H1 (cell line): Measurements from ENCODE around the gene FRMD4A. TPM values are rescaled to one million over a fixed set of nuclear protein-coding genes. Genes with fewer than 3 reads are reported as not detected.

Experiments
- CTCF ChIA-PET: fragments of 300-600 bp; sonication (Branson Sonifier 250); formaldehyde crosslinking; loops from one replicate; lab custom pipeline; 2021; ENCODE audit not compliant: partially characterized antibody; lab: Charles Lee
- POLR2A ChIA-PET: fragments of 300-600 bp; sonication (Branson Sonifier 250); formaldehyde crosslinking; loops from one replicate; lab custom pipeline; 2021; ENCODE audit warnings: inconsistent platforms; ENCODE audit not compliant: partially characterized antibody; lab: Charles Lee
- DNase-seq, 2 experiments: peaks; one replicate each; pipeline versions ENCODE4 v3.0.0 to v3.0.0-alpha.2; 2010 to 2022; ENCODE audit warnings: low spot score in 2 of 2, low read depth in 1 of 2, mixed read lengths in 1 of 2
- FAIRE-seq: peaks from 2 replicates; lab custom pipeline; 2011; peaks lifted over from hg19 to GRCh38; lab: Jason Lieb, UNC
- H2AFZ ChIP-seq: 2 replicates; pipeline ENCODE4 v1.8.1; 2012; ENCODE audit warnings: low read length, inconsistent platforms
- H2AK5ac ChIP-seq: 2 replicates; pipeline ENCODE4 v1.6.1; 2013; ENCODE audit warnings: low read depth, low read length
- H2BK120ac ChIP-seq: replicated peaks from 2 replicates; pipeline ENCODE3; 2013; ENCODE audit warnings: low read depth, low read length, inconsistent platforms
- H2BK12ac ChIP-seq: 2 replicates; pipeline ENCODE4 v1.6.1; 2013; ENCODE audit warnings: low read depth, low read length
- H2BK15ac ChIP-seq: 2 replicates; pipeline ENCODE4 v1.6.1; 2013; ENCODE audit warnings: low read length
- H2BK20ac ChIP-seq: 2 replicates; pipeline ENCODE4 v1.6.1; 2013; ENCODE audit warnings: low read length
- H2BK5ac ChIP-seq: 2 replicates; pipeline ENCODE4 v1.6.1; 2013; ENCODE audit warnings: low read depth, low read length
- H3K14ac ChIP-seq: 2 replicates; pipeline ENCODE4 v1.6.1; 2013; ENCODE audit warnings: inconsistent platforms; ENCODE audit not compliant: insufficient read length
- H3K18ac ChIP-seq: 2 replicates; pipeline ENCODE4 v1.6.1; 2013; ENCODE audit warnings: low read length; ENCODE audit errors: extremely low read depth
- H3K23ac ChIP-seq: 2 replicates; pipeline ENCODE4 v1.6.1; 2013; ENCODE audit warnings: inconsistent platforms; ENCODE audit not compliant: insufficient read length
- H3K23me2 ChIP-seq: 2 replicates; pipeline ENCODE4 v1.6.1; 2013; ENCODE audit warnings: low read depth, low read length
- H3K27ac ChIP-seq: 2 replicates; pipeline ENCODE4 v1.6.1; 2011; ENCODE audit warnings: low read depth, low read length, inconsistent platforms
- H3K27me3 ChIP-seq, 4 experiments: replicated peaks in 1 of 4; 1 replicate in 1 of 4; 2 replicates in 3 of 4; pipeline versions ENCODE4 v1.6.1 to v1.8.1; 2011 to 2013; ENCODE audit warnings: low read length in 3 of 4, mild to moderate bottlenecking in 3 of 4, inconsistent platforms in 2 of 4, mixed read lengths in 2 of 4, moderate library complexity in 1 of 4; ENCODE audit not compliant: control insufficient read depth in 3 of 4, insufficient read depth in 3 of 4; ENCODE audit errors: extremely low read depth in 1 of 4
- H3K36me3 ChIP-seq, 4 experiments: 2 replicates each; pipeline versions ENCODE4 v1.6.1 to v1.8.1; 2011 to 2013; ENCODE audit warnings: mild to moderate bottlenecking in 4 of 4, low read length in 3 of 4, moderate library complexity in 2 of 4, control low read depth in 1 of 4, inconsistent platforms in 1 of 4; ENCODE audit not compliant: insufficient read depth in 4 of 4, control insufficient read depth in 2 of 4
- H3K4ac ChIP-seq: replicated peaks from 2 replicates; pipeline ENCODE3; 2013; ENCODE audit warnings: low read length, low read depth, mixed read lengths, inconsistent platforms; ENCODE audit not compliant: insufficient read length
- H3K4me1 ChIP-seq, 4 experiments: replicated peaks in 1 of 4; 1 replicate in 1 of 4; 2 replicates in 3 of 4; pipeline versions ENCODE4 v1.6.1 to v1.8.1; 2011 to 2013; ENCODE audit warnings: low read length in 3 of 4, inconsistent platforms in 2 of 4, mixed read lengths in 1 of 4; ENCODE audit not compliant: insufficient read depth in 4 of 4, control insufficient read depth in 3 of 4
- H3K4me2 ChIP-seq, 2 experiments: 2 replicates each; pipeline versions ENCODE4 v1.6.1 to v1.8.1; 2011 to 2013; ENCODE audit warnings: low read depth in 2 of 2, low read length in 2 of 2, control low read depth in 1 of 2, inconsistent platforms in 1 of 2, mild to moderate bottlenecking in 1 of 2; ENCODE audit not compliant: insufficient read depth in 1 of 2
- H3K4me3 ChIP-seq, 4 experiments: fragments of 200-600, 300-600 bp in 1 of 4; sonication (generic), shearing (Covaris generic), sonication (Bioruptor Twin) in 1 of 4; 2 replicates each; pipeline versions ENCODE4 v1.5.1 to v1.8.1; 2011 to 2016; ENCODE audit warnings: low read length in 4 of 4, low read depth in 3 of 4, control low read depth in 2 of 4, inconsistent platforms in 2 of 4, mild to moderate bottlenecking in 2 of 4, mixed read lengths in 1 of 4, moderate library complexity in 1 of 4; ENCODE audit not compliant: insufficient read depth in 2 of 4; ENCODE audit errors: extremely low read depth in 1 of 4
- H3K56ac ChIP-seq: replicated peaks from 2 replicates; pipeline ENCODE3; 2013; ENCODE audit warnings: low read depth, mild to moderate bottlenecking, mixed read lengths, low read length, inconsistent platforms; ENCODE audit not compliant: insufficient read length
- H3K79me1 ChIP-seq: 2 replicates; pipeline ENCODE4 v1.6.1; 2013; ENCODE audit warnings: low read depth, low read length, control low read depth
- H3K79me2 ChIP-seq, 2 experiments: 2 replicates each; pipeline versions ENCODE4 v1.6.1 to v1.8.1; 2012 to 2013; ENCODE audit warnings: low read length in 2 of 2, mild to moderate bottlenecking in 2 of 2, inconsistent platforms in 1 of 2; ENCODE audit not compliant: insufficient read depth in 2 of 2, control insufficient read depth in 1 of 2
- H3K9ac ChIP-seq, 4 experiments: replicated peaks in 1 of 4; 1 replicate in 1 of 4; 2 replicates in 3 of 4; pipeline versions ENCODE4 v1.6.1 to v1.8.1; 2011 to 2013; ENCODE audit warnings: low read depth in 3 of 4, low read length in 3 of 4, control low read depth in 2 of 4, mild to moderate bottlenecking in 2 of 4, moderate library complexity in 2 of 4, inconsistent platforms in 1 of 4; ENCODE audit errors: extremely low read depth in 1 of 4
- H3K9me3 ChIP-seq, 2 experiments: 2 replicates each; pipeline versions ENCODE4 v1.6.1 to v1.8.1; 2012 to 2013; ENCODE audit warnings: mild to moderate bottlenecking in 2 of 2, moderate library complexity in 2 of 2, control low read depth in 1 of 2, inconsistent platforms in 1 of 2, low read depth in 1 of 2, low read length in 1 of 2, mixed read lengths in 1 of 2; ENCODE audit not compliant: insufficient read depth in 2 of 2
- H4K20me1 ChIP-seq, 2 experiments: replicated peaks in 1 of 2; 2 replicates each; pipeline versions ENCODE3 to v1.8.1; 2011 to 2013; ENCODE audit warnings: inconsistent platforms in 2 of 2, low read length in 2 of 2, mild to moderate bottlenecking in 1 of 2; ENCODE audit not compliant: insufficient read depth in 2 of 2, control insufficient read depth in 1 of 2
- H4K5ac ChIP-seq: 2 replicates; pipeline ENCODE4 v1.6.1; 2013; ENCODE audit warnings: low read length, low read depth, mixed read lengths, inconsistent platforms; ENCODE audit not compliant: insufficient read length
- H4K8ac ChIP-seq: 2 replicates; pipeline ENCODE4 v1.8.0; 2013; ENCODE audit warnings: mild to moderate bottlenecking, moderate library complexity, low read length, inconsistent platforms; ENCODE audit not compliant: insufficient read depth; ENCODE audit errors: extremely low read depth
- H4K91ac ChIP-seq: replicated peaks from 2 replicates; pipeline ENCODE3; 2013; ENCODE audit warnings: low read length, mixed read lengths, inconsistent platforms; ENCODE audit not compliant: insufficient read length
- CBX8 ChIP-seq: fragments of 300-800, 300-1000 bp; sonication (generic); IDR thresholded peaks from 2 replicates; pipeline ENCODE4 v1.7.1; 2016; ENCODE audit warnings: low read depth, low read length, borderline replicate concordance
- EGR1 ChIP-seq: IDR thresholded peaks from 2 replicates; pipeline ENCODE4 v1.6.1; 2011; ENCODE audit warnings: low read depth, low read length, borderline replicate concordance
- HDAC6 ChIP-seq: IDR thresholded peaks from one replicate; pipeline ENCODE4 v1.7.1; 2012; ENCODE audit warnings: low read depth, mild to moderate bottlenecking, inconsistent platforms, low read length, moderate library complexity
- JUN ChIP-seq: IDR thresholded peaks from 2 replicates; pipeline ENCODE4 v1.6.1; 2011; ENCODE audit warnings: low read depth, mild to moderate bottlenecking, improper control_type of control experiment, low read length
- JUND ChIP-seq: IDR thresholded peaks from 2 replicates; pipeline ENCODE4 v1.6.1; 2011; ENCODE audit warnings: mild to moderate bottlenecking, improper control_type of control experiment, low read length
- NRF1 ChIP-seq: IDR thresholded peaks from 2 replicates; pipeline ENCODE4 v1.6.1; 2011; ENCODE audit warnings: mild to moderate bottlenecking, low read depth, low read length, improper control_type of control experiment
- RNF2 ChIP-seq: fragments of 200-900, 300-1000 bp; sonication (generic); IDR thresholded peaks from 2 replicates; pipeline ENCODE4 v1.7.1; 2016; ENCODE audit warnings: borderline replicate concordance, low read depth, mild to moderate bottlenecking, antibody characterized with exemption, low read length; ENCODE audit not compliant: poor library complexity, severe bottlenecking; ENCODE audit errors: missing control alignments
- SIN3A ChIP-seq, 2 experiments: IDR thresholded peaks in 1 of 2; conservative IDR thresholded peaks in 1 of 2; 2 replicates each; pipeline ENCODE4 v1.6.1; 2011 to 2012; ENCODE audit warnings: low read length in 2 of 2, improper control_type of control experiment in 1 of 2, low read depth in 1 of 2, mild to moderate bottlenecking in 1 of 2
- SIX5 ChIP-seq: IDR thresholded peaks from 2 replicates; pipeline ENCODE4 v1.6.1; 2011; ENCODE audit warnings: mild to moderate bottlenecking, low read depth, low read length
- SP4 ChIP-seq: IDR thresholded peaks from 2 replicates; pipeline ENCODE4 v1.6.1; 2012; ENCODE audit warnings: low read length, inconsistent platforms
- SRF ChIP-seq: IDR thresholded peaks from 2 replicates; pipeline ENCODE4 v1.6.1; 2011; ENCODE audit warnings: mild to moderate bottlenecking, low read depth, low read length, moderate library complexity
- TCF12 ChIP-seq: IDR thresholded peaks from 2 replicates; pipeline ENCODE4 v1.6.1; 2011; ENCODE audit warnings: low read depth, mild to moderate bottlenecking, low read length
- WGBS, 2 experiments: shearing (Covaris generic) in 1 of 2; methylation state at CpG; one replicate each; pipeline versions ENCODE4 v1.1.6 to v1.1.7; 2013 to 2015; ENCODE audit warnings: low lambda C conversion rate in 2 of 2, mixed read lengths in 2 of 2, inconsistent platforms in 1 of 2, low coverage in 1 of 2, missing lambda C conversion rate in 1 of 2; ENCODE audit not compliant: insufficient replicate concordance in 2 of 2, insufficient coverage in 1 of 2, insufficient read length in 1 of 2; ENCODE audit errors: extremely low coverage in 1 of 2, missing lambda C conversion rate in 1 of 2; 5-methylcytosine and 5-hydroxymethylcytosine counted together
- polyA plus RNA-seq, 7 experiments: library from polyadenylated mRNA; depleted of rRNA in 3 of 7; stranded (reverse) in 5 of 7; unstranded in 2 of 7; fragments of >200 nt in 5 of 7; fragments of 200-250 nt in 2 of 7; gene quantifications; 1 replicate in 5 of 7; 2 replicates in 1 of 7; 4 replicates in 1 of 7; pipeline versions ENCODE4 v1.2.1 to v1.2.3, GENCODE V29; 2011 to 2013; ENCODE audit warnings: missing spikeins in 2 of 7, mixed read lengths in 2 of 7
- total RNA-seq: library from RNA; stranded (reverse); fragmentation: NEBNext Ultra II Directional; extraction: Animal tissue kit (Norgen Biotek cat#: 25700); gene quantifications from 2 replicates; pipeline ENCODE4 v1.2.1, GENCODE V29; 2021
- TF ChIP-seq, protein P1 (sequence below): IDR thresholded peaks from 2 replicates; pipeline ENCODE4 v1.6.1; 2012; ENCODE audit warnings: inconsistent platforms

The FRMD4A gene
- total and polyA plus RNA-seq, 2 of the 8 experiments (the other 6 are each of a cell fraction or from before 2014, with no cell fraction given): 38.6 to 39.6 TPM

DNA sequence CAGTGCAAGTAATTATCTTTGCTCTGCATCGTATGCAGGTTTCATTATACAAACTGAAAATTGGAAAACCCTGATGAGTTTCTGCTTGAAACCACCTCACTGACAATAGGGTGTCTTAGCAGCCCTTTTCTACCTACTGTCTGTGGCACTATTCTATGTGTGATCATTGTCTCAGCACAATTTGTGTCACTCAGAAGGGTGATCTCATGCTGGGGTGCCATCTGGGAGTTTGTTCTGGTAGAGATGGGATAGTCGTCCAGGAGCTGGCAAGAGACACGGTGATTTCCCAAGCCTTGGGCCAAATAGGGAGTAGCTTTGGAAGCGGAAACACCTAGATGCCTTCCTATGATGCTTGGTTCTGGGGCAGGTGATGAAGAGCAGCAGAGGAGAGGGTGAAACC lies 186.3 kb downstream of the FRMD4A start:
- DNase-seq: no peak
- H3K36me3 ChIP-seq: no peaks in the 10 kb centered on the region
- no peak overlapping the region for H3K4ac ChIP-seq
- H3K14ac ChIP-seq: no peak overlapping the region
- no peak overlapping the region for H4K5ac ChIP-seq
- no peaks in the 10 kb centered on the region for H4K20me1 ChIP-seq
- no peaks in the 10 kb centered on the region for H3K23me2 ChIP-seq
- no peaks in the 10 kb centered on the region for H3K9me3 ChIP-seq
- no peak overlapping the region for H2BK5ac ChIP-seq
- no peak overlapping the region for H3K23ac ChIP-seq
- ChIA-PET CTCF (no interaction called here), POLR2A (no interaction called here)
- H3K79me2 ChIP-seq: no peaks in the 10 kb centered on the region
- FAIRE-seq: no peak
- no peak overlapping the region for H4K91ac ChIP-seq
- no peak overlapping the region for H3K18ac ChIP-seq
- no peak overlapping the region for H3K56ac ChIP-seq
- H3K4me1 ChIP-seq: no peaks in the 10 kb centered on the region
- no peaks in the 10 kb centered on the region for H3K79me1 ChIP-seq
- H2AK5ac ChIP-seq: no peak overlapping the region
- H2BK20ac ChIP-seq: no peak overlapping the region
- no peak overlapping the region for H2BK15ac ChIP-seq
- no peak overlapping the region for H2AFZ ChIP-seq
- H3K4me2 ChIP-seq: no peak overlapping the region
- TF ChIP-seq SRF (no peak), CBX8 (no peak), TCF12 (no peak), NRF1 (no peak), HDAC6 (no peak), EGR1 (no peak), JUND (no peak), SP4 (no peak), JUN (no peak), RNF2 (no peak), SIN3A (conservative IDR thresholded peaks at IDR 0.05 in 1 of 2, IDR thresholded peaks at IDR 0.05 in 1 of 2; ENCODE audit: low read depth in 1 of 2, low read length in 2 of 2) (no peak), SIX5 (no peak)
- TF ChIP-seq, protein P1, sequence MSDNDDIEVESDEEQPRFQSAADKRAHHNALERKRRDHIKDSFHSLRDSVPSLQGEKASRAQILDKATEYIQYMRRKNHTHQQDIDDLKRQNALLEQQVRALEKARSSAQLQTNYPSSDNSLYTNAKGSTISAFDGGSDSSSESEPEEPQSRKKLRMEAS: no peak
- TF ChIP-seq, all 59 proteins: peak for 0
- 85% methylated on average over 4 of the region's 4 CpGs; no CpG with 5 or more reads in 1 of the 2 experiments for WGBS, 2 experiments
- Histone ChIP-seq H3K9ac (no peak overlapping the region), H3K4me3 (no peak overlapping the region), H3K27ac (no peak overlapping the region), H3K27me3 (no peaks in the 10 kb centered on the region), H2BK120ac (no peak overlapping the region), H2BK12ac (no peak overlapping the region), H4K8ac (no peak overlapping the region)
